HG03060 (cell line): ENCODE measurements around the gene JMJD1C.
"Not testable (repeated sequence)": the region's sequence is repeated elsewhere in the genome, so short reads cannot be mapped to it uniquely, and the experiment has no call there.

Source experiments
- ATAC-seq: cut with Tn5 transposase; IDR thresholded peaks from one replicate; pipeline ENCODE4 v1.9.1; 2021; ENCODE audit warnings: low read depth, moderate number of reproducible peaks; ENCODE audit not compliant: unreplicated experiment

Gene JMJD1C

GRCh38 chr10:63238501-63238900 lies 227.3 kb downstream of the JMJD1C start:
- no peak for ATAC-seq

GRCh38 chr10:63237396-63237795 lies 228.4 kb downstream of the JMJD1C start:
- no peak for ATAC-seq

GRCh38 chr10:63236113-63236935 lies 229.5 kb downstream of the JMJD1C start:
- ATAC-seq, result peak; percentile 89

GRCh38 chr10:63235136-63235535 lies 230.6 kb downstream of the JMJD1C start:
- not testable (repeated sequence) for ATAC-seq

GRCh38 chr10:63229161-63229560 lies 236.6 kb downstream of the JMJD1C start:
- no peak for ATAC-seq

- no peak for ATAC-seq
These were observed 237.5 kb downstream of the JMJD1C start for GRCh38 chr10:63228237-63228636.

- no peak for ATAC-seq
These were observed 238.4 kb downstream of the JMJD1C start for GRCh38 chr10:63227207-63227895.

- ATAC-seq, result no peak
These were observed 241.5 kb downstream of the JMJD1C start for GRCh38 chr10:63224241-63224640.

- ATAC-seq, result no peak
These were observed 243.8 kb downstream of the JMJD1C start for GRCh38 chr10:63221950-63222349.

GRCh38 chr10:63219749-63220148 lies 246.0 kb downstream of the JMJD1C start:
- ATAC-seq, result no peak

- ATAC-seq, result no peak
These were observed 248.6 kb downstream of the JMJD1C start for GRCh38 chr10:63217120-63217605.

GRCh38 chr10:63214571-63214970 lies 251.2 kb downstream of the JMJD1C start:
- no peak for ATAC-seq

- ATAC-seq, result no peak
These were observed 252.3 kb downstream of the JMJD1C start for GRCh38 chr10:63213489-63213888.

GRCh38 chr10:63210611-63211196 lies 255.1 kb downstream of the JMJD1C start:
- ATAC-seq, result no peak

- ATAC-seq, result no peak
These were observed 256.1 kb downstream of the JMJD1C start for GRCh38 chr10:63209705-63210104.

GRCh38 chr10:63208986-63209385 lies 256.8 kb downstream of the JMJD1C start:
- no peak for ATAC-seq

GRCh38 chr10:63206997-63207811 lies 258.6 kb downstream of the JMJD1C start:
- ATAC-seq, result no peak

- ATAC-seq, result no peak
These were observed 259.2 kb downstream of the JMJD1C start for GRCh38 chr10:63206576-63206975.

- no peak for ATAC-seq
These were observed 260.4 kb downstream of the JMJD1C start for GRCh38 chr10:63205421-63205820.

- no peak for ATAC-seq
These were observed 260.9 kb downstream of the JMJD1C start for GRCh38 chr10:63204667-63205391.
